IPS-NIHi7 (cell line): ENCODE measurements around the gene UBE3B.
"Not testable (repeated sequence)": the region's sequence is repeated elsewhere in the genome, so short reads cannot be mapped to it uniquely, and the experiment has no call there.

Experiments used
- DNase-seq: peaks from one replicate; pipeline ENCODE4 v3.0.0; 2012; ENCODE audit warnings: mixed read lengths; ENCODE audit errors: extremely low spot score

UBE3B gene

DNA sequence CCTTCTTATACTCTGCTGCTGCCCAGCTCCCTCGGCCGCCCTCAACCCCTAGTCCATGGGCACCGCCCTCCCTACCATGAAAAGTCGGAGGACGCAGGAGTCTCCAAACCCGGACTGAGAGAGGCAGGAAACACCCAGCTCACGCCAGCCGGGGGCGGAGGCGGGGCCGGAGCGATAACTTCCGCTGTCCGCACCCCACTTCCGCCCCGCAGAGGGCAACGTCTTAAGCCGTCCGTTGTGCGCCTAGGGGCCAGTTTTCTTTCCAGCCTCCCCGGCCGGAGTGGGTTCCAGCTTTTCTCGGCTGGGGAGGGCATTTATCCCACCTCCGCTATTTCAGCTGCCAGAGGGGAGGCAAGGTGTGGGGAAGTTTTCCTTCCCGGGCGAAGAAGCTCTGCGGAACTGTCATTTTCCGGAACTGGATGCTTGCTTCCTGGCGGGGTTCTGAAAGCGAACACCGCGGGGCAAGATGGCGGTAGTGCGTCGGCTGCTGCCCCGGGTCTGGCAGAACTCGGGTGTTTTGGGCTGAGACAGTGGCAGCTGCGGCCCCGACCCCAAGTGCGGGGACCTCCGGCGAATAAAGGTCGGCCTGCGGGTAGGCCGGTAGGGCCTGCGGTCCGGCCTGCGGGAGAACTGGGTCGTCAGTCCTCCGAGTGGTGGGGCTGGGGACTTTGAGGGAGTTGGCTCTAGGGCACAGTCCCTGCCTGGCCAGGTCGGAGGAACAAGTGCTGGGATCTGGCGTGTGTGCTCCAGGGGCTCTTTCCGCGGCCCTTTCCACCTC is at the start of gene UBE3B, which contains the start of gene KCTD10:
Gene UBE3B (plus strand): TSS at position 450 of the 778 bp plus-strand sequence. CDS start 5,918 bp downstream, outside the sequence.
Gene KCTD10 (minus strand): TSS at position 116 of the 778 bp plus-strand sequence. CDS start 38 bp downstream, at position 78.
- peak; percentile 97 for DNase-seq

DNA sequence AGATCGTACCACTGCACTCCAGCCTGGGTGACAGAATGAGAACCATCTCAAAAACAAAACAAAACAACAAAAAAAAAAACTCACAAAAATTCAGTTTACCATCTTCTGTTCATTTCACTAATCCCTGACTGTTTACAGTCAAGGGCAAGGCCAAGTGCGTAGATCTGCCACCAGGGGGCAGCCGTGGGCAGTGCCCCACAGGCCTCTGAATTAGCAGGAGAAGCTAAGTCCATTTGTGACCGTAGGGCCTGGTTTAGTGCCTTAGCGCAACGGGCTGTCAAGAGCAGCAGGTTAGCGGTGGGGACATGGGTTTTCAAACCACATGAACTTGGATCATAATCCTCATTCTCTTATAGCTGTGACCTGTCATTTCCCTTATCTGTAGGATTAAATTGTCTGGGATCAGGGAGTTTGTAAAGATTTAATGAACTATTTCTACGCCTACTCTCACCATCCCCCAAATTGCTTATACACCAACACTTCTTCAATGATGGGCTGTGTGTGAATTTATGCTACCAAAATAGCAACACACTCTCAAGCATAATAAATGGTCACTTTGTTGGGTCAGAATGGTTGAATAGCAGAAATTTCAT is 49.3 kb upstream of the UBE3B start:
- peak; percentile 88 for DNase-seq

- not testable (repeated sequence) for DNase-seq
Measured at GRCh38 chr12:109428804-109429203, 48.6 kb upstream of the UBE3B start.

DNA sequence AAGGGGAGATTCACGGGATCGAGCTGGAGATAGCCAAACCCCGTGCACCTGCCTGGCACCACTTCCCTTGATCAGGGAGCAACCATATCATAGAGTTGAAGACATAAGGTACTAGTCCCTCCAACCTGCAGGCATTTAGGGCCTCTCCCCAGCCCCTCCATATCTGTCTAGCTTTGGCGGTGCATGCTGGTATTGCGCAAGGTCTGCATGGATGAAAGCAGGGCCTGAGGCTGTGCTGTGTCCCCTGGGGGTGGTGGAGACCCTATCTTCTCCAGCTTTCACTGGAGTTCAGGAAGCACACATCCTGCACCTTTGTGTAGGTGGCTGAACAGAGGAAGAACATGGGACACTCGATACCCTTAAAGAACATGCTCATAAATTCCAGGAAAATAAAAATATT is 47.2 kb upstream of the UBE3B start:
- DNase-seq, result no peak

DNA sequence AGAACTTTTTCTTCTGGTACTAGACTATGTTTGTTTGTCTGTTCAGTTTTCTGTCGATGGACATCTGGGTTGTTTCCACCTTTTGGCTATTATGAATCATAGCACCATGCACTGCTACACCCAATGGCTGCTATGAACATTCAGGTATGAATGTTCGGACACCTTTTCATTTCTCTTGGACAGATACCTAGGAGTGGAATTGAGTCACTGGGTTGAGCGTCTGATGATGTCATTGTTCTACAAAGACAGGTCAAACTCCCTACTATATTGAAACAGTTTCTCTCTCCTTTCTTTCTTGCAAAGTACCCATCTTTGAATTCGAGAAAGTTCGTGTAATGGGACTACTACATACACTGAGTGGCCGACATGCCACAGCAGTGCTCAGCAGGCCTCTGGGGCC is 45.0 kb upstream of the UBE3B start:
- no peak for DNase-seq

GRCh38 chr12:109432842-109433304 is 44.6 kb upstream of the UBE3B start:
- peak; percentile 79 for DNase-seq

DNA sequence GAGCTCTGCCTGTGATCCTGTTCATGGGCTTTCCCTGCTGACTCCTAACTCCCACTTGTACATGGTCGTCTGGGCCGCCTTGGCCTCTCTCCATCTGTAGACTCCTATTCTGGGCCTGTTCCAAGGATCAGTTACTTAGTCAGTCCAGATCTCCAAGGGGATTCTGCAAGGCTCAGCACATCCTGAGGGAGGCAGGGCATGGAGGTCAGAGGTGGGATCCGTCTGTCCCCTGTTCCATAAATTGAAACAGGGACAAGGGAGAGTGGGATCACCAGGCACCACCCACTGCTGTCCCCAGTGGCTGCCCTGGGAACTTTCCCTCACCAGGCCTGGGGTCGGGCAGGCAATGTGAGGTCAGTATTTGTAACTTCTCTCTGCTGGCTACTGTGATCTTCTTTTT is 43.8 kb upstream of the UBE3B start:
- DNase-seq, result peak; percentile 53

- DNase-seq, result no peak
Measured at GRCh38 chr12:109434582-109434981, 42.9 kb upstream of the UBE3B start.

GRCh38 chr12:109435428-109436187 is 41.8 kb upstream of the UBE3B start:
- DNase-seq, result no peak

DNA sequence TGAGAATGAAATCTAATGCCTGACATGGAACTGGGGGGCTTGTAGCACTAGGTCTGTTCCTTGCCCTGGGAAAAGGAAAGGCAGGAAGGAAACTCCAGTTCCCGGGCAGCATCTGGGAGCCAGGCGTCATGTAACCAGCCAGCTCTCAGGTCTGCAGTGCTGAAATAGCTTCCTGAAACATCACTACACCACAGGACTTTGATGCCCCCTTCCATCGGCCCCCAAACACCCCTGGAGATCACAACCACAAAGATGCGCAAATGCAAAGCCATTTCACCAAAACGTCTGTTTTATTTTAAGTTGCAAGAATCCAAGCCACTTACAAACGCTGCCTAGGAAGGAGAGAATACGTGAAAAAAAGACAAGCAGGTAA is 41.3 kb upstream of the UBE3B start:
- no peak for DNase-seq

DNA sequence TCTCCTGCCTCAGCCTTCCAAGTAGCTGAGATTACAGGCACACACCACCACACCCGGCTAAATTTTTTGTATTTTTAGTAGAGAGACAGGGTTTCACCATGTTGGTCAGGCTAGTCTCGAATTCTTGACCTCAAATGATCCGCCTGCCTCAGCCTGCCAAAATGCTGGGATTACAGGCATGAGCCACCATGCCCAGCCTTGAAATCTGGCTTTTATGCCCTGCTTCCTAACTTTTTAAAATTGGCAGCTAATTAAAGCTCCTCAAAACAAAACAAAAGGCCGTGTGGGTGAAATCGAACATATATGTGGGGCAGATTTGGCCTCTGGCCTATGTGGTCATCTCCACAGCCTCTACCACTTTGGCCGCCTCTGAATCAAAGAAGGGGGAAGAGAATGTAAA is 38.3 kb upstream of the UBE3B start:
- DNase-seq, result no peak

DNA sequence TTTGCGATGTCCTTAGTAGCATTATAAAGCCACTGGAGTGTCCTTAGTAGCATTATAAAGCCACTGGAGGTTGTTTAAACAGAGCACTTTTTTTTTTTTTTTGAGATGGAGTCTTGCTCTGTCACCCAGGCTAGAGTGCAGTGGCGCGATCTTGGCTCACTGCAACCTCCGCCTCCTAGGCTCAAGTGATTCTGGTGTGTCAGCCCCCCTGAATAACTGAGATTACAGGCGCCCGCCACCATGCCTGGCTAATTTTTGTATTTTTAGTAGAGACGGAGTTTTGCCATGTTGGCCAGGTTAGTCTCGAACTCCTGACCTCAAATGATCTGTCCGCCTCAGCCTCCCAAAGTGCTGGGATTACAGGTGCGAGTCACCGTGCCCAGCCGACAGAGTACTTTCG is 37.5 kb upstream of the UBE3B start:
- DNase-seq, result not testable (repeated sequence)

GRCh38 chr12:109440851-109441490 is 36.5 kb upstream of the UBE3B start:
- no peak for DNase-seq

- DNase-seq, result no peak
Measured at GRCh38 chr12:109443794-109444193, 33.6 kb upstream of the UBE3B start.

DNA sequence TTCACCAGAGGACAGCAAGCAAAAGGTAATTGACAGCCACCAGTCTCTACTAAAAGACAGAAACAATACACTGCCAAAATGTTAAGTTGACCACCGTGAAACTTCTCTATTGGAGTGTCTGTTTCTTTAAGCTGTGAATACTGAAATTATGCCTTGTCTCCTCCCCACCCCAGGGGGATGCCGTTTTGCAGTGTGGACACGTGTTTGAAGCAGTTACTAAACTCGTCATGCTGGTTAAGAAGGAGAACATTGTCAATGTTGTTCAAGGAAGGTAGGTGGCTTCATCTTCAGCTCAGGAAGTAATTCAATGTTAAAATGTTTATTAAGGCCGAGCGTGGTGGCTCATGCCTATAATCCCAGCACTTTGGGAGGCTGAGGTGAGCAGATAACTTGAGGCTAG is 33.2 kb upstream of the UBE3B start:
- no peak for DNase-seq

GRCh38 chr12:109445191-109445609 is 32.2 kb upstream of the UBE3B start:
- no peak for DNase-seq

DNA sequence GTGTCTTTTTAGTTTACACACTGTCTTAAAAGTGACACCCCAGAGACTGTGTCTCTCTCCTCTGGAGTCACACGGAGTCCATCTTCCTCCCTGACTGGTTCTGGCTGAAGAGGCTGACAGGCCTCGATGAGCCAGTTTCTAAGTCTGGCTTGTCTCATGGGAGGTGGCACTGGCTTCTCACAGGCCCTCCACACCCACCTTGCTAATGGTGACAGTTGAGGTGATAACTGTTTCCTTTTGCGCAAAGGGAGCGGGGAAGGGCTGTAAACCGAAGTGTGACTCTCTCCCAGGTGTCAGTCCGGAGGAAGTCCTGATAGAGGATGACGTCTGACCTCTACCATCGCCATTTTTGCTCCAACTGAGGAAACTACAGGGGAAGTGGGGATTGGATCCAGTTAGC is 30.6 kb upstream of the UBE3B start:
- no peak for DNase-seq

DNA sequence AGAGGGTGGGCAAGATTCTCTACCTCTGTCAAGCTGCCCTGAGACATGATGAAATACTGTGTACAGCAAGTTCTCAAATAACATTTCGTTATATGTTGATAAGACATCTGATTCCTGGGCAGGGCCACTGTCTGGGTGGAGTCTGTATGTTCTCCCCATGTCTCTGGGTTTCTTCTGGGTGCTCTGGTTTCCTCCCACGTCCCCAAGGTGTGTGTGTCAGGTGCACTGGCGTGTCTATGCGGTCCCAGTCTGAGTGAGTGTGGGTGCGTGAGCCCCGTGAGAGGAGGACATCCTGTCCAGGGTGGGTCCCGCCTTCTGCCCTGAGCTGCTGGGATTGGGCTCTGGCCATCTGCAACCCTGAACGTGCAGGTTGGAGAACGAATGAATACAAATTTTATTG is 30.0 kb upstream of the UBE3B start:
- DNase-seq, result no peak

DNA sequence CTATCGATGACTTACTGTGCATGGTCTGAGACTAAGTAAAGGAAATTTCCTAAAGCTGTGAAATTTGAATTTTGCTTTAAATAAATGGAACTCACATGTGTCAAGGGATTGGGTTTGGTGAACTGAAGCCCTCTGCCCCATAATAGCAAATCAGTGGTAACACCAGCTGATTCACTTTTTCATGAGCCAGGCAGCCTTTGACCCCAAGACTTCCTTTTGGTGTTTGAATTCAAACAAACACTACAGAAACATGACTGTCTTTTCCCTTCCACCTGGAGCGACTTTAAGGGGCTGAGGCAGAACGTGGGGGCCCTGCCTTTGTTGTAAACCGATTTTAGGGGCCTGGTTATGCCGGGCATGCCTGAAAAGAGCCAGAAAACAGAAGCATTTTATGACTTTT is 29.2 kb upstream of the UBE3B start:
- DNase-seq, result no peak

DNA sequence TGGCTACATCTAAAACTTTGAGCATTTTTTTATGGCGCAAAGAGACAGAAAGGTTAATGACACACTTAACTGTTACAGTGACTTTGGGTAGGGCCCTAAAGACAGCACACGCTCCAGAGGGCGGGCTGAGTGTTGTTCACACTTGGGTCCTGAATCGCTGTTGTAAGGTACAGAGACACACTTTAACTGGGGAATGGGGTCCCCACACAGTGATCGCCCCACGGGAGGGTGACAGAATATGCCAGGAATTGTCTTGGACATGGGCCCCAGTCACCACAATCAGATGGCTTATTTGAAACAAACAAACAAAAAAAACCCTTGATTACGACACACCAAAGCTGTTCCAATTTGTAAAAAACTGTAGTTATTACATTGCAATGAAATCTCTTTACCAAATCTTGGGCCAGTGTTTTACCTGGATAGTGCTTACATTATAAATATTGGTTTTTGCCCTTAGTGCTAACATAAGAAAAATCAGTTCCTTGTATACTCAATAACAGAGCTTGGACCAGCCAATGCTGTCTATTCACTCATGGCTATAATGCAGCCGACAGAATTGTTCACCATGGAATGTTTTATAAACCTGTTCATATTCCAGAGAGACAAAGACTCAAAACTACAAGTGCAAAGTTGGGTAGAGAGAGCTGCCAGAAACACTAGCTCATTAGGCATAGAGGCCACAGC is 28.6 kb upstream of the UBE3B start:
- no peak for DNase-seq

DNA sequence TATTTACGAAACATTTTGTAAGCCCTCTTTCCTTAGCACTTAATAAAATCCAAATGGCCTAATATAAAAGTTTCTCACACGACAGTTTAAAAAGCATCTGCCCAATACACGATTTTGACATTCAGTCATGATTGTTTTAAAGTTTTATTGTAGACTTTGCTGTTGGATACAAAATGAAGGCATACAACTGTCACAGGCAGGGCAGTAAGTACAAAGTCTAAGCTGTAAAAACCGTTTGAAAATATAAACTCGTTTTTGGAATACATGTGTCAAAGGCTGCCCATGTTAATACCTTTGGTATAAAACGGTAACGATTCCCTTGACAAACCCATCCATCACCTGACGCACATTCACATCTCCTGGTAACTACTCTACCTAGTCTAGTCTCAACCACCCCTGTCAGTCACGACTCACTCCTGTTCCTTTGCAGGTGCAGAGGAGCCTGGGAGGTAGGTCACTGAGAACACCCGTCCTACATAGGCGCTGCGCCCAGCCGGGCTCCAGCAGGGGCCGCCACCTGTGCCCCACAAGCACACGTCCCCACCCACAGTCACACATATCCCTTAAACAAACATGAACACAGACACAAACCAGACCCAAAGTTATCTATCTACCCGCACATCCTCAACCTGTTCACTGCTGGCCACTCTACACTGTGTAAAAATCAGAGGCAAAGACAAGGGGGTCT is 27.4 kb upstream of the UBE3B start:
- DNase-seq, result peak; percentile 78
